CD4-positive, alpha-beta T cell treated with Interleukin-6 at 100 ng/mL for 8 hours (primary cell): Measurements from ENCODE around the gene PGA3.
A peak's percentile ranks its signal among the peaks of the same experiment; 100 is the strongest.
"Not testable (repeated sequence)": the region's sequence is repeated elsewhere in the genome, so short reads cannot be mapped to it uniquely, and the experiment has no call there.

Experiments used
- DNase-seq: peaks from one replicate; pipeline ENCODE4 v3.0.0-alpha.2; 2020; ENCODE audit warnings: mixed read lengths, low spot score

Gene PGA3

DNA sequence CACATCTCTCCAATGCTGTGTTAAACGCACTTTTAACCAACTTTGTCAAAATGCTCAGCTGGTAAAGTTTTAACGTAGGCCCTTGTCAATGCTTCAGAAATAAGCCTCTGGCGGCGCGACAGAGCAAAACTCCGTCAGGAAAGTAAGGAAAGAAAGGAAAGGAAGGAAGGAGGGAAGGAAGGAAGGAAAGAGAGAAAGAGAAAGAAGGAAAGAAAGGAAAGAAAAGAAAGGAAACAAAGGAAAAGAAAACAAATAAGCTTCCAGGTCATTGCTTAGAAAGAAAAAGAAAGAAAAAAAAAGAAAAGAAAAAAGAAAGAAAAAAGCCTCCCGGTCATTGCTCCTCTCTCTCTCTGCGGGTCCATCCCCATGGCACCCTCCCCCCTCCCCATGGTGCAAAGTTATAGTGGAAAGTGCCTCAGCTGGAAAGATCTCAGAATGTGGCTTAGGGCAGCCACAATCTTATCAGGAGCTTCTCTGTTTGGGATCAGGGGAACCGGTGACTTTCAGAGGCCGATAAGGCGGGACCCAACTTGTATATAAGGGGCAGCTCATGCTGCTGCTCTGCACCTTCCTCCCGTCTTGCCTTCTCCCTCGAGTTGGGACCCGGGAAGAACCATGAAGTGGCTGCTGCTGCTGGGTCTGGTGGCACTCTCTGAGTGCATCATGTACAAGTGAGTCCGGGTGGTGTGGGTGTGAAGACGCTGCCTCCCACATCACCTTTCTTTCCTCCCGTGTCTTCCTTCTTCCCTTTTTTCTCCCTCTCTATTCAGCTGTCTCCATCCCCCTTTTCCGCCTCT, at the start of gene PGA3:
PGA3 (plus strand) TSS at position 566 of the 797 bp plus-strand sequence; CDS start at position 616, 50 bp downstream.
- DNase-seq: not testable (repeated sequence)

DNA sequence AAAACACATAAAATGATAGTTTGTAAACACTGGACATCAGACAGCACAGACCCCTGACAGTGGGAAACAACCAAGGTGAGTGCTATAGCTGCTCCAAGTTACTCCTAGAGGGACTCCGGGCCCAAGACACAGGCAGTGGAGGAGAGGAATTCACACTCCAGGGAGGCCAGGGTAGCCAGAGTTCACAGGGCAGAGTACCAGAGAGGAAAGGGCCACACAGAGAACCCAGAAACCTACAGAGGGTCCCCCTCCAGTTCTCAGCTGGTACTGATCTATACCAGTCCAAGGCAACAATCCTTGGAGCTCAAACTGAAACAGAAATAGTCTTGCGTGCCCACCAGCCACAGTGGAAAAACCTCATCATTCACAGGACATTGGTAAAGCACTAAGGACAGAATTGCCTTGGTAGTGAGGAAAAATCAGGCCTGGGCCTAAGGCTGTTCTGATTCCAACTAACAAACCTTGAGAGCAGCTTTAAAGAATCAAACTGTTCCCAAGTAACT, 49.7 kb upstream of the PGA3 start:
- DNase-seq: no peak

DNA sequence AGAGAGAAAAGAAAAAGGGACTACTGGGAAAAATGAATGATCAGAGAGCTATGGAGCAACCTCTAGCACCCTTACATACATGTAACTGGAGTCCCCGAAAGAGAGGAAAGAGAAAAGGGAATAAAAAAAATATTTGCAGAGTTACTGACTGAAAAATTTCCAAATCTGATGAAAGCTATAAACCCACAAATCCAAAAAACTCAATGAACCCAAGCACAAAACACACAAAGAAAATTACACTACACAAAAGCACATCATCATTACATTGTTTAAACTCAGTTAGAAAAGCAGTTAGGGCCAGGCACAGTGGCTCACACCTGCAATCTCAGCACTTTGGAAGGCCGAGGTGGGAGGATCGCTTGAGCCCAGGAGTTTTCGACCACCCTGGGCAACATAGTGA, 48.8 kb upstream of the PGA3 start:
- no peak for DNase-seq

DNA sequence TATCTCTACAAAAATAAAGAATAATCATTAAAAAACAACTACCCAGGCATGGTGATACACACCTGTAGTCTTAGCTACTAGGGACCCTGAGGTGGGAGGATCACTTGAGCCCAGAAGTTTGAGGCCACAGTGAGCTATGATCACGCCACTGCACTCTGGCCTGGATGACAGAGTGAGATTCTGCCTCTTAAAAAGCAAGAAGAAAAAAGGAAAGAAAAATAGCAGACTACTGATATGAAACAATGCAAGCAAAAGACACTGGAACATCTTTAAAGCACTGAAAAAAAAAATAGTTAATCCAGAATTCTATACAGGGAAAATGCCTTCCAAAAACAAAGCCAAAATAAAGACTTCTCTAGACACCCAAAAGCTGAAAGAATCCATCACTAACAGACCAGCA, 48.0 kb upstream of the PGA3 start:
- DNase-seq: no peak

DNA sequence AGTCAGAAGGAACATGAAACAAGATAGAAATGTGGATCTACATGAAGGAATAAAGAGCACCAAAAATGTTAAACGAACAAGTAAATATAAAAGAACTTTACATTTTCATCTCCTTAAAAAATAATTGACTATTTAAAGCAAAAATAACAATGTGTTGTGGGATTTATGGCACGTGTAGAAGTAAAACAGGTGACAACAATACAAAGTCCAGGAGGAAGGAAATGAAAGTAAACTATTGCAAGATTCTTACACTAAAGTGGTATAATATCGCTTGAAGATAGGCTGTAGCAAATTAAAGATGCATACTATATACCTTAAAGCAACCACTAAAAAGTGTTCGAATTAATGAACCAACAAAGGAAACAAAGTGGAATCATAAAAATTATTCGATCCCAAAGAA, 47.6 kb upstream of the PGA3 start:
- no peak for DNase-seq

DNA sequence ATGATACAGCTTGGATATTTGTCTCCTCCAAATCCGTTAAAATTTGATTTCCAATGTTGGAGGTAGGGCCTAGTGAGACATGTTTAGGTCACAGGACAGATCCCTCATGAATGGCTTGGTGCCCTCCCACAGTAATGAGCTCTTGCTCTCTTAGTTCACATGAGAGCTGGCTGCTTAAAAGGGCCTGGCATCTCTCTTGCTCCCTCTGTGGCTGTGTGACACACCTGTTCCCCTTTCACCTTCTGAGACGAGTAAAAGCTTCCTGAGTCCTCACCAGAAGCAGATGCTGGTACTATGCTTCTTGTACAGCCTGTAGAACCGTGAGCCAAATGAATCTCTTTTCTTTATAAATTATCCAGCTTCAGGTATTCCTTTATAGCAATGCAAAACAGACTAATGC, 45.6 kb upstream of the PGA3 start:
- no peak for DNase-seq

DNA sequence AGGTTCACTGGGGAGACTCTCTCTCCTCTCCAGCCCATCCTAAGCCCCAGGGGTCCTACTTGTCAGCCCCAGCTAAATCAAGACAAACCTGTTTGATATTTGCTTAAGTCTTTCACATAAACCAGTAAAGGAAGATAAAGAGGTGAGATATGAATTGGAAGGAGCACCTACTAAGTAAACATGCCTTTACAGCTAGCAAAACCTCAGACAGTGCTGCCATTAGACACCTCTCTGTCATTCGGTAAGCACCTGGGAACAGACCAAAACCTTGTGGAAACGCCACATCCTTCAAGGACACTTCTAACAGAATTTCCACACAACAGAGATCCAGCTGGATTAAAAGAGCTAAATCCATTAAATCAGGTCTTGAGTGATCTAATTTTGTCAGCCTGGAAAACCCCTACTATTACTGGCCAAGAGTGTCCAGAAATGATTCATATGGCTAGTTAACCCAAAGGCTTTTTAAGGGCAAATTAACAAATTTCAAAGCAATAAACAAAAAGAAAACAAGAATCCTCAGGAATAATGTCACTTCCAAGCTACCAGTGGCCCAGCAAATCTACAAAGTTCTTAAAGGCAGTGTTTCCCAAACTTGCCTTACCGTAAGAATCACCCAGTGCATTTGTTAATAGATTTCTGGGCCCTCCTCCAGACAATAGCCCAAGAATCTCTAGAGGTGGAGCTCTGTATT, 44.5 kb upstream of the PGA3 start:
- DNase-seq: no peak

DNA sequence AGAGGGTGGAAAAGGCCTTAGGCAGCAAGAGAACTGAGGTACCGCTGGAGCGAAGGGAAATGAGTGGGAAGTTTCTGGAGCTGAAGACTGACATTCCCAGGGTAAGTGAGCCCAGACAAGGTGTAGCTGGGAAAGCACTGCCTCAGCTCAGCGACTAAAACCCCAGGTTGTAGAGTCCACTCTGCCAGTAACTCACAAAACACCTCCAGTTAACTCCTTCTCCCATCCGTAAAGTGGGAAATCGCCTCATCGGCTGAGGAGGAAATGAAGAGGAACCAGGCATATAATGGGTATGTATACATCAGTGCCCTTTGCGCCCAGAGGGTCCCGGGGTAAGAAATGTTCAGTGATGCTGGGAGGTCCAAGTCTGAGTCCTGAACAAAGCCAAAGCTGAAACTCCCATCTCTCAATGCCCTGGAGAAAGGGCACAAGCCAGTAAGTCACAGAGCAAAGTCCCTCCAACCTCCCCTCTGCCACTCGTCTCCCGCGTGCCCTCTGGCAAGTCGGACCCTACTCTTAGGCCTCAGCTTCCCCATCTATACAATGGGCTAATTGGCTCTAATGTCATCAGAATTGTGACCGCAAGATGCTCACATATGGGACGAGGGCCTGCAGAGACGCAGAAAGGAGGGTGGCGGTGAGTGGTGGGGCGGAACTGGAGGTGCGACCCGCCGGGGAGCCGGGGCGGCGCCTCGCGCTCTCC, 42.7 kb upstream of the PGA3 start:
- DNase-seq: no peak

DNA sequence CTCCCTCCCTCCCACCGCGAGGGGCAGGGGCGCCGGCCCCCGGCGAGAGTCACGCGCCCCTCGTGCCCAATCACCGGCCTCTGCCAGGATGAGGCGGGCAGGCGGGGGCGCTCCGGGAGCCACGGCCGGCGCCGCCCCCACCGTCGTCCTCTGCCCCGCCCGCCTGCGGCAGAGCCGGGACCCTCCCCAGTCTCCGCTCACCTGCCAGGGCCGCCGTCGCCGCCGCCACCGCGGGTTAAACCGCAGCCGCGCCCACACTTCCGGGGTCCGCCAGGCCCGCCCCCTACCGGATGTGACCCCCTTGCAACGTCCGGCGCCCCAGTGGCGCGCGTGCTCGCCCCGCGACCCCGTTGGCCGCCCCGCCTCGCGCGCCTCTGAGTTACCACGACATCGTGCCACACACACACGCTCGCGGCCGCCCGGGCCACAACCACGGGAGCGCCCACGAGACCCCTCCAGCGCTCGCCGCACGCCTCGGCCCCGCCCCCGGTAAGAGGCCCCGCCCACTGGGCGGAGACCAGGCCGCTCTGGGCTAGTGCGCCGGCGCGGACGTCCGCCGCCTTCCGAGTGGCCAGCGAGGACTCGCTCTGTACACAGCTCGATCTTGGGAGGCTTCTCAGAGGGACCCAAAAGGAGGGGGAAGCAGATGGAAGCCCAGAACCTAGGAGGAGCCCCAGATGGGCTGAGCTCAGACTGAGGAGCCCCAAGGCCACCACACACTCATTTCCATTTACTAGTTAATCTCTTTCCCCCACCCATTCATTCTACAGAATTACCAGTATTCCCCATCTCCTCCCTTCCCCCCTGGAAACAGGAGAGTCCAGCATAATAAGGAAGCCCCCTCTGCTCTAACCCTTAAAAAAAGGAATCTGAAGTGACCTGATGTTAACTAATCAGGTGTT, 41.9 kb upstream of the PGA3 start, which contains the start of gene VPS37C:
VPS37C (minus strand) TSS at position 237 of the 902 bp plus-strand sequence. CDS start 22,597 bp downstream, outside the sequence.
- peak; percentile 90 for DNase-seq

DNA sequence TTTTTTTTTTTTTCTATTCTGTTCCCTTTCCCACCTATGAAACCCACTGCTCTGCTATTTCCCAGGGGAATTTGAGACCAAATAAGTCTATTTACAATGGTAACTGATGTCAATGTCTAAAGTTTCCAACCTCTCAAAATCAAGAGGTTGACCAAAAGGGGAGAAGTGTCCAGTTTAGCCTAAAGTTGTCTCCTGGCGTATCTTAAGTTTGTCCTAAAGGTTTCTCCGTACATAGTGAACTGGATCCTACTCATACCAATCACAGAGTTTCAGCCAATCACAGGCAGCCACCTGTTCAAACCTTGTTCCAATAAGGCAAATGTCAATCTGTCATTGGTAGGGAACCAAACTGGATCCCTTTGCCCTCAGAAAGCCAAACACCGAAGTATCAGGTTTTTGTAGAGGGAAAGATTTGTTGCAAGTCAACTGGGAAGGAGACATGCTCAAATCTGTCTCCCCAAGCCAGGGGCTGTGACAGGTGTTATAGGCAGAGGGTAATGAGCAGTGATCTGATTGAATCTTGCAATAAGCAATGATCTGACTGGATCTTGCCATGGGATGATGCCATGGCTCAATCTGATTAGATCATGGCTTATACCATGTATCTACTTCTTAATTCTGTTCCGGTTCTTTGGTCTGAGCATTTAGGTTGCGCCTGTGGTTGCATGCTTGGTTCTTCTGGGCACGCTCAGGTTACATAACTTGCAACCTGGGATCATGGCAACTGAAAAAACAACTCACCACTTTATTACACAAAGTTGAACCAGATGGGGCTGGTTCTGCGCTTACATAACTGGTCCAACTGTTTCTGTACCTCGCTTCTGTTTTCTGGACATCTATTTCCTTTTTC, 41.0 kb upstream of the PGA3 start:
- DNase-seq: no peak

DNA sequence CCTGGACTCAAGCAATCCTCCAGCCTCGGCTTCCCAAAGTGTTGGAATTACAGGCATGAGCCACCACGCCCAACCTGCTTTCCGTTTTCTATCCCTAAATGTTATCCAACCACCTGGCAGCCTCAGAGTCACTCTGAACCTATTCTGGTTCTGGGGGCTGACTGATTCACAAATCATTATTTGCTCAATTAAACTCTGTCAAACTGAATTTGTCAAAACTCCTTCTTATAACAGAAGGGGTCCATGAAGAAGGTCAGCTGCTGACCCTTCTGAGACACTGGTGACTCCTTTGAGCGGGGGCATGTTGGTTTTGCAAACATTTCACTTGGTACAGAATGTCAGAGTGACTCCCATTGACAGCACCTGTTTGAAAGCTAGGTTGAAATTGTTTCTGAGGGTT, 40.3 kb upstream of the PGA3 start:
- DNase-seq: no peak

DNA sequence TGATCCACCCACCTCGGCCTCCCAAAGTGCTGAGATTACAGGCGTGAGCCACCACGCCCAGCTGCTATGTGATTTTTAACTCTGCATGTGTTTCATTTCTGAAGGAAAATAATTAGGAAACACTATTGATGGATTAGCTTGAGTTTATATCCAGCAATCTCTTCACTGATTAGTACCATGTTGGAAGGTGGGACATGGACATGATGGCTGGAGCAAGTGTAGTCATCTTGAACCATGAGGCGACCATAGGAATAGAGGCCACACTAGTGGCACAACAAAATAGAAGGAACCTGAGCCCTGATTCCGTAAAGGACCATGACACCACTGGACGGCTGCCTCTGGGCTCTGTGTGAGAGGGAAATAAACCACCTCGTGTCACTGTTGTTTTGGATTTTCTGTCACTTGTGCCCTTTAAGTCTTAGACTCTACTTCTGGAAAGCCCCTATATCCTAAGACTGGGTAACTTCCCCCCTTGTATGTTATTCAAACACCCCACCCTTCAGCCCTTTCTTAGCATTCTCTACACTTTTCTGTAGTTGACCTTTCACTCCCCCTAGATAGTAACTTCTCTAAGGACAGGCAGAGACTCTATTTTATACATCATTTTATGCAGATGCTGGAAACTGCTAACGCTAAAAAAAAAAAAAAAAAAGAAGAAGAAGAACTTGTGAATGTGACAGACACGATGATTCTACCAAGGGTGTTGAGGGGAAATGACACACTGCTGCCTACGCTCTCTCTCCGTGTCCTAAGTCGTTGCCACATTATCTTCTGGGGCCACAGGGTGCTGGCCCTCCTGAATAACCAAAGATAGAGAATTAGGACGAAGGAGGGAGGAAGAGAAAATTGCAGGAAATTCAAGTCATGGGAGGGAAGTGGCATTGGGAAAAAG, 39.4 kb upstream of the PGA3 start:
- no peak for DNase-seq

DNA sequence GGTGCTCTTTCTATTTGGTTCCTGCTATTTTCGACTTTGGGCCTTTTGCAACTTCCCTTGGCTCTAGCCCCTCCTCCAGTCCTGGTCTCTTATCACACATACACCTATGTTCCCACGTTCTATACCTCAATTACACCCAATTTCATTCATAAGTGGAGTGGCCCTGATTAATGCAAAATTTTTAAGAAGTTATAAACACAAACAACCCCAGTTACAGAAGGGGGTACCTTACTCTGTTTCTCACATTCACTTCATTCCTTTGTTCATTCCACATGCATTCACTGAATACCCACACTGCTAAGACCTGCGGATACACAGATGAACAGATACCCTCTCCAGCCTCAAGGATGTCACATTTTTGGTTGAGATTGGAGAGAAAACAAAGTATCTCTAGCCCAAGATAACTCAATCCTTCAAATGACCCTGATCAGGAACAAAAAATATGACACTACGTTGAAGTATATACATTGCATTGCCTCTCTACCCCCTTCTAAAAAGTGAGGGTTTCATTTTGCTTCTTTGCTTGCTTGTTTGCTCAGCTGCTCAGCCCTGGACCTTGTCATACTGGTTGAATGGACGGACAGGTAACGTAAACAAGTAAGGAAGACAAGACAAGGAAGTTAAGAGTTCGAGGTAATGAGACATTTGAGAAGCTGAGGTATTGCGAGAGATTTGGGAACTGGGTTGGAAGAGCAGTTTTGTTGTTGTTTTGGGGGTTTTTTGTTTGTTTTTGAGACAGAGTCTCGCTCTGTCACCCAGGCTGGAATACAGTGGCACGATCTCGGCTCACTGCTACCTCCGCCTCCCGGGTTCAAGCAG, 38.5 kb upstream of the PGA3 start:
- DNase-seq: no peak

DNA sequence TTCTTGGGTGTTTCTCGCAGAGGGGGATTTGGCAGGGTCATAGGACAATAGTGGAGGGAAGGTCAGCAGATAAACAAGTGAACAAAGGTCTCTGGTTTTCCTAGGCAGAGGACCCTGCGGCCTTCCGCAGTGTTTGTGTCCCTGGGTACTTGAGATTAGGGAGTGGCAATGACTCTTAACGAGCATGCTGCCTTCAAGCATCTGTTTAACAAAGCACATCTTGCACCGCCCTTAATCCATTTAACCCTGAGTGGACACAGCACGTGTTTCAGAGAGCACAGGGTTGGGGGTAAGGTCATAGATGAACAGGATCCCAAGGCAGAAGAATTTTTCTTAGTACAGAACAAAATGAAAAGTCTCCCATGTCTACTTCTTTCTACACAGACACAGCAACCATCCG, 37.5 kb upstream of the PGA3 start:
- DNase-seq: not testable (repeated sequence)

DNA sequence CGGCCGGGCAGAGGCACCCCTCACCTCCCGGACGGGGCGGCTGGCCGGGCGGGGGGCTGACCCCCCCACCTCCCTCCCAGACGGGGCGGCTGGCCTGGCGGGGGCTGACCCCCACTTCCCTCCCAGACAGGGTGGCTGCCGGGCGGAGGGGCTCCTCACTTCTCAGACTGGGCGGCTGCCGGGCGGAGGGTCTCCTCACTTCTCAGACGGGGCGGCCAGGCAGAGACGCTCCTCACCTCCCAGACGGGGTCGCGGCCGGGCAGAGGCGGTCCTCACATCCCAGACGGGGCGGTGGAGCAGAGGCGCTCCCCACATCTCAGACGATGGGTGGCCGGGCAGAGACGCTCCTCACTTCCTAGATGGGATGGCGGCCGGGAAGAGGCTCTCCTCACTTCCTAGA, 37.0 kb upstream of the PGA3 start:
- DNase-seq: not testable (repeated sequence)

DNA sequence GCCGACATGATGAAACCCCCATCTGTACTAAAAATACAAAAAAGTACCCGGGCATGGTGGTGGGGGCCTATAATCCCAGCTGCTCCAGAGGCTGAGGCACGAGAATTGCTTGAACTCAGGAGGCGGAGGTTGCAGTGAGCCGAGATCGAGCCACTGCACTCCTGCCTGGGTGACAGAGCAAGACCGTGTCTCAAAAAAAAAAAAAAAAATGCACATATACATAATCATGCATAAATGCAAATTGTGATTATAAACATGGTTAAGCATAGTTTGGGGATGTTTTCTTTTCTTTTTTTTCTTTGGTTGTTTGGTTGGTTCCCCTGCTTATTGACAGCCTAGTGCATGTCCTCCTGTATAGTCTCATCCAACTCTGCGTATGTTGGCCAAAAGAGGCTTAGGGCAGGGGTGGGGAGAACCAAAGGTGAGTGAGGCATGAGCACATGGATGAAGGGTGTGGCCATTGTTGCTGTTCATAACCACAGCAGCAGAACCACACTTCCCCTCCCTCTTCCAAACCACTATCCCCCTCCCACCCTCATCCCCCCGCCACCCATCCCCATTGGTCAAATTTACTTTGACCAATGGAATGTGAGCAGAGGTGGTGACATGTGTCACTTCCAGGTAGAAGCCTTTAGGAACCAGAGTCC, 35.1 kb upstream of the PGA3 start:
- no peak for DNase-seq

DNA sequence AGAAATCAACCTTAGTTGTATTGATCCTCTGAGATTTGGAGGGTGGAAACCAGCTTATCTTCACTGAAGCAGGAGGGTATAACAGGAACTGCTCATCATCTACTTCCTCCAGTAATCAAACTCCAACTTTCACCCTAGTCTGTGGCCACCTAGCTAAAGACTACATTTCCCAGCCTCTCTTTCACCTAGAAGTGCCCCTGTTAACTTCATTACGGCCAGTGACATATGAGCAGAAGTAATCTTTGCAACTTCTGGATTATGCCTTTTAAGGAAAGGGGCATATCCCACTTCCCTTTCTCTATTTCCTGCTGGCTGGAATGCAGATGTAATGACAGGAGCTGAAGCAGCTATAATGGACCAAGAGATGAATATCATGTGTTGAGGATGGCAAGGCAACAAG, 34.5 kb upstream of the PGA3 start:
- no peak for DNase-seq

DNA sequence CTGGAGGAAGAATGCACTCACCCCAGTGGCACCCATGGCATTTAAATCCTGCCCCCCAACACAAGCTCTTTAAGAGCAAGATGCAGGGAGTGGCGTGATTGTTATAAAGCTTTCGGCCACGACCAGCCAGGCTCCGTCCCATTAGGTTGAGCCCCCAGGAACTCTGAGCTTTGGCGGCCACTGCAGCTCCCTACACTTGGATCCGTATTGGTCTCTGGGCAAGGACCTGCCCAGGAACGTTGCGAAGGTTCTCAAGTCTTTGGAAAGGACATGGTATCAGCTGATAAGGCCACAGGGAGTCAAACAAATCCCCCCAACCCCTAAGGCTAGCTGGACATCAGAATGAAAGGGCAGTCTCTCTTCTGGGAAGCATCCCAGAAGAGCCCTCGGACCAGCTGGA, 32.7 kb upstream of the PGA3 start:
- DNase-seq: no peak
